Smooth muscle cell (in vitro differentiated cells): ENCODE measurements around the gene ALB. TPM values are rescaled to one million over a fixed set of nuclear protein-coding genes. Genes with fewer than 3 reads are reported as not detected.

Source experiments
- DNase-seq: peaks from one replicate; lab custom pipeline; 2025; ENCODE audit not compliant: unreplicated experiment; lab: John Stamatoyannopoulos, UW
- H2AFZ ChIP-seq: fragments of 200-600 bp; sonication (generic); 2 replicates; pipeline ENCODE4 v1.6.0; 2016; ENCODE audit warnings: antibody characterized with exemption, low read depth, mild to moderate bottlenecking
- H3F3A ChIP-seq: fragments of 200-600 bp; sonication (generic); 2 replicates; pipeline ENCODE4 v1.6.0; 2017; ENCODE audit warnings: antibody characterized with exemption, low read depth
- H3K27ac ChIP-seq: fragments of 200-600 bp; sonication (generic); 2 replicates; pipeline ENCODE4 v1.5.1; 2016; ENCODE audit warnings: low read depth, mild to moderate bottlenecking
- H3K27me3 ChIP-seq: fragments of 200-600 bp; sonication (generic); 2 replicates; pipeline ENCODE4 v1.6.1; 2016; ENCODE audit warnings: low read depth, mild to moderate bottlenecking
- H3K36me3 ChIP-seq: fragments of 200-600 bp; sonication (generic); 2 replicates; pipeline ENCODE4 v1.5.1; 2016; ENCODE audit warnings: low read depth
- H3K4me1 ChIP-seq: fragments of 200-600 bp; sonication (generic); 2 replicates; pipeline ENCODE4 v1.5.1; 2016; ENCODE audit warnings: low read depth
- H3K4me2 ChIP-seq: fragments of 200-600 bp; sonication (generic); 2 replicates; pipeline ENCODE4 v1.6.0; 2016; ENCODE audit warnings: mild to moderate bottlenecking
- H3K4me3 ChIP-seq: fragments of 200-600 bp; sonication (generic); 2 replicates; pipeline ENCODE4 v1.5.1; 2016; ENCODE audit warnings: mild to moderate bottlenecking
- H3K79me2 ChIP-seq: fragments of 200-600 bp; sonication (generic); 2 replicates; pipeline ENCODE4 v1.6.0; 2016; ENCODE audit warnings: low read depth, mild to moderate bottlenecking
- H3K9ac ChIP-seq: fragments of 200-600 bp; sonication (generic); 2 replicates; pipeline ENCODE4 v1.6.0; 2016; ENCODE audit warnings: low read depth
- H3K9me3 ChIP-seq: fragments of 200-600 bp; sonication (generic); replicated peaks from 2 replicates; pipeline ENCODE4 v1.5.1; 2016; ENCODE audit warnings: low read depth
- H4K20me1 ChIP-seq: fragments of 200-600 bp; sonication (generic); 2 replicates; pipeline ENCODE4 v1.6.0; 2016; ENCODE audit warnings: low read depth
- CTCF ChIP-seq: fragments of 200-600 bp; sonication (generic); IDR thresholded peaks from 2 replicates; pipeline ENCODE4 v1.5.1; 2017; ENCODE audit warnings: borderline replicate concordance, mild to moderate bottlenecking, antibody characterized with exemption; ENCODE audit not compliant: insufficient read depth, poor library complexity, severe bottlenecking
- WGBS: methylation state at CpG from one replicate; pipeline ENCODE4 v1.1.7; 2016; ENCODE audit warnings: low lambda C conversion rate; 5-methylcytosine and 5-hydroxymethylcytosine counted together
- polyA plus RNA-seq: library from polyadenylated mRNA; unstranded; fragments of >200 nt; fragmentation: Nextera tagmentation; extraction: Ambion mirVana; gene quantifications from 2 replicates; pipeline ENCODE4 v1.2.1, GENCODE V29; 2016
- total RNA-seq: library from RNA; depleted of rRNA; stranded (reverse); fragments of >200 nt; gene quantifications from 2 replicates; pipeline ENCODE4 v1.2.3, GENCODE V29; 2014

ALB gene
- total and polyA plus RNA-seq, 2 experiments from 2014 or later, result 0.85 to 4.8 TPM

GRCh38 chr4:73429826-73430587, 25.9 kb downstream of the ALB start:
- no peak for TF ChIP-seq CTCF
- Histone ChIP-seq H3K9me3 (no peaks in the 10 kb centered on the region), H3K36me3 (no peaks in the 10 kb centered on the region), H3K9ac (no peak overlapping the region), H3K4me3 (no peak overlapping the region), H3F3A (no peaks in the 10 kb centered on the region), H3K79me2 (no peaks in the 10 kb centered on the region), H2AFZ (no peak overlapping the region), H3K4me2 (no peak overlapping the region), H3K4me1 (no peaks in the 10 kb centered on the region), H3K27ac (no peak overlapping the region), H4K20me1 (no peaks in the 10 kb centered on the region), H3K27me3 (no peaks in the 10 kb centered on the region)
- no peak for DNase-seq
- WGBS, result 87% methylated on average over 2 of the region's 2 CpGs

GRCh38 chr4:73431813-73432168, 27.7 kb downstream of the ALB start:
- Histone ChIP-seq H3K36me3 (no peaks in the 10 kb centered on the region), H3K79me2 (no peaks in the 10 kb centered on the region), H3K4me1 (no peaks in the 10 kb centered on the region), H3K27me3 (no peaks in the 10 kb centered on the region), H3K4me2 (no peak overlapping the region), H4K20me1 (no peaks in the 10 kb centered on the region), H3K9ac (no peak overlapping the region), H2AFZ (no peak overlapping the region), H3K9me3 (no peaks in the 10 kb centered on the region), H3K4me3 (no peak overlapping the region), H3F3A (no peaks in the 10 kb centered on the region), H3K27ac (no peak overlapping the region)
- TF ChIP-seq CTCF, result no peak
- 57% methylated on average over 1 of the region's 1 CpG for WGBS
- DNase-seq, result no peak

- no peak overlapping the region for H3K4me3 ChIP-seq
- no peak overlapping the region for H3K9ac ChIP-seq
- H3K27me3 ChIP-seq, result no peaks in the 10 kb centered on the region
- 71% methylated on average over 5 of the region's 5 CpGs for WGBS
- no peaks in the 10 kb centered on the region for H3K36me3 ChIP-seq
- no peaks in the 10 kb centered on the region for H3F3A ChIP-seq
- H3K4me2 ChIP-seq, result no peak overlapping the region
- H3K79me2 ChIP-seq, result no peaks in the 10 kb centered on the region
- H2AFZ ChIP-seq, result peak overlapping the region; percentile 39
- H3K27ac ChIP-seq, result no peak overlapping the region
- no peaks in the 10 kb centered on the region for H4K20me1 ChIP-seq
- H3K9me3 ChIP-seq, result no peaks in the 10 kb centered on the region
- TF ChIP-seq CTCF, result no peak
- no peak for DNase-seq
- no peaks in the 10 kb centered on the region for H3K4me1 ChIP-seq
Observed at GRCh38 chr4:73432169-73433000, 28.3 kb downstream of the ALB start.
